SK-N-SH treated with all-trans-retinoic acid at 6 μM for 48 hours (cell line): ENCODE measurements around the gene ERBIN.

Experiments
- ARNTL ChIP-seq: fragments of 450-650 bp; formaldehyde crosslinking; IDR thresholded peaks from 2 replicates; pipeline ENCODE4 v1.5.0; 2020; ENCODE audit warnings: low read depth, mild to moderate bottlenecking, moderate library complexity, borderline replicate concordance
- BACH2 ChIP-seq: fragments of 250-450 bp; sonication (Bioruptor Pico); IDR thresholded peaks from 2 replicates; pipeline ENCODE4 v1.9.0; 2021; ENCODE audit warnings: mild to moderate bottlenecking, borderline replicate concordance
- CREB5 ChIP-seq: fragments of 250-450 bp; sonication (Bioruptor Pico); IDR thresholded peaks from 2 replicates; pipeline ENCODE4 v1.5.1; 2020; ENCODE audit warnings: low read depth, mild to moderate bottlenecking, moderate library complexity
- CSDC2 ChIP-seq: fragments of 250-450 bp; sonication (Bioruptor Pico); IDR thresholded peaks from 2 replicates; pipeline ENCODE4 v1.5.0; 2020; ENCODE audit warnings: mild to moderate bottlenecking, moderate library complexity
- ESRRG ChIP-seq: fragments of 250-450 bp; sonication (Bioruptor Pico); IDR thresholded peaks from 2 replicates; pipeline ENCODE4 v1.6.1; 2021; ENCODE audit warnings: mild to moderate bottlenecking
- ISL1 ChIP-seq: fragments of 250-450 bp; sonication (Bioruptor Pico); IDR thresholded peaks from 2 replicates; pipeline ENCODE4 v2.1.2; 2022; ENCODE audit warnings: mild to moderate bottlenecking, moderate library complexity
- PATZ1 ChIP-seq: fragments of 250-450 bp; sonication (Bioruptor Pico); IDR thresholded peaks from 2 replicates; pipeline ENCODE4 v1.8.0; 2020; ENCODE audit warnings: mild to moderate bottlenecking, moderate library complexity, borderline replicate concordance
- PPARA ChIP-seq: fragments of 250-450 bp; sonication (Bioruptor Pico); IDR thresholded peaks from 2 replicates; pipeline ENCODE4 v1.5.0; 2020; ENCODE audit warnings: mild to moderate bottlenecking, borderline replicate concordance
- RARB ChIP-seq: fragments of 250-450 bp; sonication (Bioruptor Pico); IDR thresholded peaks from 2 replicates; pipeline ENCODE4 v1.8.0; 2021; ENCODE audit warnings: mild to moderate bottlenecking, moderate library complexity
- TOX ChIP-seq: fragments of 250-450 bp; sonication (Bioruptor Pico); IDR thresholded peaks from 2 replicates; pipeline ENCODE4 v1.8.0; 2021; ENCODE audit warnings: mild to moderate bottlenecking, moderate library complexity, borderline replicate concordance
- ZC3H10 ChIP-seq: fragments of 250-450 bp; sonication (Bioruptor Pico); IDR thresholded peaks from 2 replicates; pipeline ENCODE4 v1.5.1; 2021; ENCODE audit warnings: mild to moderate bottlenecking, moderate library complexity
- ZNF70 ChIP-seq: fragments of 450-650 bp; formaldehyde crosslinking; IDR thresholded peaks from 2 replicates; pipeline ENCODE4 v1.5.0; 2020; ENCODE audit warnings: mild to moderate bottlenecking, moderate library complexity
- TF ChIP-seq, protein P1 (sequence below): fragments of 250-450 bp; sonication (Bioruptor Pico); IDR thresholded peaks from 2 replicates; pipeline ENCODE4 v1.5.0; 2020; ENCODE audit warnings: mild to moderate bottlenecking, moderate library complexity

- no peak for TF ChIP-seq ARNTL (CRISPR knock-in tag)
- no peak for TF ChIP-seq RARB (CRISPR knock-in tag)
- TF ChIP-seq PPARA (CRISPR knock-in tag): no peak
- no peak for TF ChIP-seq CREB5 (CRISPR knock-in tag)
- TF ChIP-seq PATZ1: no peak
- TF ChIP-seq TOX (CRISPR knock-in tag): no peak
- no peak for TF ChIP-seq ZNF70 (CRISPR knock-in tag)
- TF ChIP-seq ESRRG: no peak
- TF ChIP-seq ISL1 (CRISPR knock-in tag): no peak
- TF ChIP-seq, protein P1, sequence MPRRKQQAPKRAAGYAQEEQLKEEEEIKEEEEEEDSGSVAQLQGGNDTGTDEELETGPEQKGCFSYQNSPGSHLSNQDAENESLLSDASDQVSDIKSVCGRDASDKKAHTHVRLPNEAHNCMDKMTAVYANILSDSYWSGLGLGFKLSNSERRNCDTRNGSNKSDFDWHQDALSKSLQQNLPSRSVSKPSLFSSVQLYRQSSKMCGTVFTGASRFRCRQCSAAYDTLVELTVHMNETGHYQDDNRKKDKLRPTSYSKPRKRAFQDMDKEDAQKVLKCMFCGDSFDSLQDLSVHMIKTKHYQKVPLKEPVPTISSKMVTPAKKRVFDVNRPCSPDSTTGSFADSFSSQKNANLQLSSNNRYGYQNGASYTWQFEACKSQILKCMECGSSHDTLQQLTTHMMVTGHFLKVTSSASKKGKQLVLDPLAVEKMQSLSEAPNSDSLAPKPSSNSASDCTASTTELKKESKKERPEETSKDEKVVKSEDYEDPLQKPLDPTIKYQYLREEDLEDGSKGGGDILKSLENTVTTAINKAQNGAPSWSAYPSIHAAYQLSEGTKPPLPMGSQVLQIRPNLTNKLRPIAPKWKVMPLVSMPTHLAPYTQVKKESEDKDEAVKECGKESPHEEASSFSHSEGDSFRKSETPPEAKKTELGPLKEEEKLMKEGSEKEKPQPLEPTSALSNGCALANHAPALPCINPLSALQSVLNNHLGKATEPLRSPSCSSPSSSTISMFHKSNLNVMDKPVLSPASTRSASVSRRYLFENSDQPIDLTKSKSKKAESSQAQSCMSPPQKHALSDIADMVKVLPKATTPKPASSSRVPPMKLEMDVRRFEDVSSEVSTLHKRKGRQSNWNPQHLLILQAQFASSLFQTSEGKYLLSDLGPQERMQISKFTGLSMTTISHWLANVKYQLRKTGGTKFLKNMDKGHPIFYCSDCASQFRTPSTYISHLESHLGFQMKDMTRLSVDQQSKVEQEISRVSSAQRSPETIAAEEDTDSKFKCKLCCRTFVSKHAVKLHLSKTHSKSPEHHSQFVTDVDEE (CRISPR knock-in tag): no peak
- TF ChIP-seq CSDC2: no peak
- no peak for TF ChIP-seq ZC3H10
- TF ChIP-seq BACH2: no peak
These were observed 113.3 kb downstream of the ERBIN start for GRCh38 chr5:66039701-66040100.
